ENCODE results near the gene WDR27.

The WDR27 gene

DNA sequence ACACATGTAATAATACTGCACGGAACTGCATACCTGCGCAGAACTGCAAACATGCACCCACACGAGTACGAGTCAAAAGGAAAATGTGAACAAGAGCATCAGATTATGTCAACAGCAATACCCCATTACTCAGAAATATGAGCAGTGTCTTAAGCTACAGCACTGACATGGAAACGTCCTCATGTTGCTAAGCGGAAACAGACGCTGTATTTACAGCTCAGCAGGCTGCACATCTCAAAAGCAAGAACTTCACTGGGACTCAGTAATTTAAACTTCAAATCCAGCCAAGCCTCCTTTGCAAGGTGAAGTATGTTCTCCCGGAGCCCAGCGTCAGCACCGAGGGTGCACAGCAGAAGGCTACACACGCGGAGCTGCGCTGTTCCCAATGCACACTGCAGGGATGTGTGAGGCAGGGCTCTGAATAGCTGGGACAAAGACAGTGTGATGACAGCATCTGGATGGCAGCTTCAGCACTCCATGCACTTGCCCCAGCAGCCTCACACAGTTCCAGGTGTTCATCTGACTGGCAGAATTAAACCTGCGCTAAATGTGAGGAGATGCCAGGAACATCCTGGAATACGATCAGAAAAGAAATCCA, 202.8 kb downstream of the WDR27 start:
- no peak overlapping the region for H3K4me3 ChIP-seq (ENCODE audit: low read depth, low read length)
- TF ChIP-seq CTCF (IDR thresholded peaks at IDR 0.05; ENCODE audit: control insufficient read depth, extremely low read depth, insufficient read depth) = no peak
- no peak for DNase-seq (ENCODE audit: low read depth)

DNA sequence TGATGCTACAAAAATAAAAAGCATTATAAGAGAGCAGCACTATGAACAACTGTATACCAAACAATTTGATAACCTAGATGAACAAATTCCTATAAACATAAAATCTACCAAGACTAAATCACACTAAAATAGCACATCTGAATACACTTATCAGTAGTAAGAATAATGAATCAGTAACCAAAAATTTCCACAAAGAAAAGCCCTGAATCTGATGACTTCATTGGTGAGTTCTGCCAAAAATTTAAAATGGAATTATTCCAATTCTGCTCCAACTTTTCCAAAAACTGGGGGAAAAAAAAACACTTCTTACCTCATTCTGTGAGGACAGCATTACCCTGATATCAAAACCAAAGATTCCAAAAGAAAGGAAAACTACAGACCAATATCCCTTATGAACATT, 206.2 kb downstream of the WDR27 start:
- no peak for DNase-seq (ENCODE audit: low read depth)
- H3K4me3 ChIP-seq (ENCODE audit: low read depth, low read length) = no peak overlapping the region
- no peak for TF ChIP-seq CTCF (IDR thresholded peaks at IDR 0.05; ENCODE audit: control insufficient read depth, extremely low read depth, insufficient read depth)

DNA sequence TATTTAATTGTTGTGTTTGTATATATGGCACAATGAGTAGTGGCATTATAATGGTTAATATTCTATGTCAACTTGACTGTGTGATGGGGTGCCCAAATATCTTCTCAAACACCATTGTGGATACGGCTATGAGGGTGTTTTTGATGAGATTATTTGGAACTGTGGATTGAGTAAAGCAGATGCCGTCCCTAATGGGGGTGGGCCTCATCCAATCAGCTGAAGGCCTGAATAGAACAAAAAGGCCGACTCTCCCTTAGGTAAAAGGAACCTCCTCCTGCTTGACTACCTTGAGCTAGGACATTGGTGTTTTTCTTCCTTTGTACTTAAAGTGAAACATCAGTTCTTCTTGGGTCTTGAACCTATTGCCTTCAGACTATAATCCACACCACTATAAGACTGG, 207.8 kb downstream of the WDR27 start:
- no peak overlapping the region for H3K4me3 ChIP-seq (ENCODE audit: low read depth, low read length)
- no peak for DNase-seq (ENCODE audit: low read depth)
- TF ChIP-seq CTCF (IDR thresholded peaks at IDR 0.05; ENCODE audit: control insufficient read depth, extremely low read depth, insufficient read depth) = no peak

DNA sequence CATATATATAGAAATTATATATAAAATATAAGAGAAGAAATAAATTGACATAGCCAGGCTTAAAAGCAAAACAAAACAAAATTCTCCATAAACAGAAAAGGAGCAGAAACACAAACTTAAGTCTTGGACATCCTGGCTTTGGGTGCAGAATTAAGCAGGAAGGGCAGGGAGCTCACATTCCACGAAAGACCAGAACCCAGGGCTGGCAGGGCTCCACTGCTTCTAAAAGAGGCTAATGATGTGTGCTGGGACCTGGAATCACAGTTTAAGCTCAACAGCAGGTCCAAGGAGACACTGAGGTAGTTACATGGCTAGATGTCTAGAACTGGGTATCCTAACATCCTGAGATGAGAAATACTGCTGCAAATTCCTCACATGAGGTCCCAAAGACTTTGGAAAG, 210.3 kb downstream of the WDR27 start:
- DNase-seq (ENCODE audit: low read depth) = no peak
- TF ChIP-seq CTCF (IDR thresholded peaks at IDR 0.05; ENCODE audit: control insufficient read depth, extremely low read depth, insufficient read depth) = no peak
- H3K4me3 ChIP-seq (ENCODE audit: low read depth, low read length) = no peak overlapping the region

GRCh38 chr6:169490830-169491229, 211.0 kb downstream of the WDR27 start:
- no peak for DNase-seq (ENCODE audit: low read depth)
- no peak overlapping the region for H3K4me3 ChIP-seq (ENCODE audit: low read depth, low read length)
- TF ChIP-seq CTCF (IDR thresholded peaks at IDR 0.05; ENCODE audit: control insufficient read depth, extremely low read depth, insufficient read depth) = no peak

DNA sequence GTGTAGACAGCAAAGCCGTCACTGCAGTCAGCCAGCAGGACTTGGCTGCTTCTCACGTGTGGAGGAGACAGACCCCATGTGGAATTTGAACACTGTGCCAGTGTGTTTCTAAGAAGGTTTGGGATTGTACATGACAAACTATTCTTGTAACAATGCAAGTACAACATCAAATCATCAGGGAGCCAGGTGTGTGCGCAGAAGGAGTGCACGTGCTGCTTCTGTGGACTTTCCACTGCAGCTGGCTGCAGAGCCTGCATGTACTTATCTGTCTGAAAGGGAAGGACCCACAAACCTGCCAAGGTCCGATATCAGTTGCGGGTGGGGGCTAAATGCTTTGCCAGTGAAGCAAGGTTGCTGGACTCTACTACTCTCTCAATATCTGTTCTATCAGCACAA, 211.6 kb downstream of the WDR27 start:
- no peak overlapping the region for H3K4me3 ChIP-seq (ENCODE audit: low read depth, low read length)
- TF ChIP-seq CTCF (IDR thresholded peaks at IDR 0.05; ENCODE audit: control insufficient read depth, extremely low read depth, insufficient read depth) = no peak
- DNase-seq (ENCODE audit: low read depth) = no peak

- no peak for DNase-seq (ENCODE audit: low read depth)
- no peak for TF ChIP-seq CTCF (IDR thresholded peaks at IDR 0.05; ENCODE audit: control insufficient read depth, extremely low read depth, insufficient read depth)
- H3K4me3 ChIP-seq (ENCODE audit: low read depth, low read length) = no peak overlapping the region
Measured at GRCh38 chr6:169489563-169490245, 212.1 kb downstream of the WDR27 start.
